Measurements from ENCODE around the gene KIAA1328. TPM values are rescaled to one million over a fixed set of nuclear protein-coding genes. Genes with fewer than 3 reads are reported as not detected.

Gene KIAA1328
- total RNA-seq, 1 donor from 2014 or later = 1.9 TPM

DNA sequence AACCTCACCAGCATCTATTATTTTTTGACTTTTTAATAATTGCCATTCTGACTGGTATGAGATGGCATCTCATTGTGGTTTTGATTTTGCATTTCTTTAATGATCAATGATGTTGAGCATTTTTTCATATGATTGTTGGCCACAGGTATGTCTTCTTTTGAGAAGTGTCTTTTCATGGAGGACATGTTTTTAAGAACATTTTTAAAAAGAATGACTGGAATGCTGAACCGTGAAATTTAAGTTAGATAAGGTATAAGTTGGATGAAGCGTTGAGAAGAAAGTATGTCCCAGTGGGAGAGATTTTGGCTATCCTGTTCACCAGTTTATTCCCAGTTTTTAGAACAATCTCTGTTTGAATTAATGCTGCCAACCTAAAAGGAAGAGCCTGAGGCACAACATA lies 370.8 kb downstream of the KIAA1328 start:
- ATAC-seq (no peak), DNase-seq (ENCODE audit: low spot score) (no peak)

DNA sequence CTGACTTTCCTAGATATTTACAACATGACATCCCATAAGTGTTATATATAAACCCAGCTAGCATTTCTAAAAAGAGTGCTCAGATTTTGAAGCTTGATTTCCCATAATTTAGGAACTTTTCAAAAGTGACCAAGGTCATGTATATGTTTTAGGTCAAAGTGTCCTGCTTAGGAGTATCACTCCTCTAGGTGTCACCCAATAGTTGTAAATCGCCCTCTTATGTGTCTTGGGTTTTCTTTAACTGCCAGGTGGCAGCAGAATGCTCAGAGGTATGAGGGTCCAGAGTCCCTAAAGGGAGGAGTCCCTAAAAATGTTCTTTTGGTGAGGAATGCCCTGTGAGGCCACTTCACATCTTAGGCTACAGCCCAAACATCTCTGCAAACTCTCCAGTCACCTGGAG lies 378.4 kb downstream of the KIAA1328 start:
- no peak for ATAC-seq
- DNase-seq (ENCODE audit: low spot score) = no peak

- no peak for ATAC-seq
- DNase-seq (ENCODE audit: low spot score) = no peak
These were observed 381.9 kb downstream of the KIAA1328 start for GRCh38 chr18:37210781-37211180.

DNA sequence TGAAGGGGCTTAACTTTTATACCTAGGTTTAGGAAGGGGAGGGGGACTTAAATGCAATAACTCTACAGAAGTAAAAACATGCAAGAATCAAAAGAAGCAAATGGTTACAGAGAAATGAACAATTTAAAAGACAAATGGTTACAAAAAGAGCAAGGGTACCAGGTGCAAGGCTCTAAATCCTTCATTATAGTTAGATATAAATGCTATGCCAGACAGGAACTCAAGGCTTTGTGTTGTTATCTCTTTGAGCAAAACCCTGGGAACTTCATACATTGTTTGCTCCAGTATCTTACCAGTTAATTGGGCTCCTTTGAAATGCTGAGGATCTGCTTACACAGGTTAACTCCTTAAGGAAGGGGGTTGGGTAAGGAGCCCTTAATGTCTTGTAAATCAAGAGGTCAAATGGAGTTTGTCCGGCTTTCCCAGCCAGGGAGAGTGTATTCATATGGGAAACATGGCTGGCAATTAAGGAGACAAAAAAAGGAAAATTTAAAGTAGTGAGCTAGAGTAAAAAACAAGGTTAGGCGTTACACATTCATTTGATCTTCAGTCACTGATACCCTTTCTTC lies 389.2 kb downstream of the KIAA1328 start:
- no peak for DNase-seq (ENCODE audit: low spot score)
- no peak for ATAC-seq

DNA sequence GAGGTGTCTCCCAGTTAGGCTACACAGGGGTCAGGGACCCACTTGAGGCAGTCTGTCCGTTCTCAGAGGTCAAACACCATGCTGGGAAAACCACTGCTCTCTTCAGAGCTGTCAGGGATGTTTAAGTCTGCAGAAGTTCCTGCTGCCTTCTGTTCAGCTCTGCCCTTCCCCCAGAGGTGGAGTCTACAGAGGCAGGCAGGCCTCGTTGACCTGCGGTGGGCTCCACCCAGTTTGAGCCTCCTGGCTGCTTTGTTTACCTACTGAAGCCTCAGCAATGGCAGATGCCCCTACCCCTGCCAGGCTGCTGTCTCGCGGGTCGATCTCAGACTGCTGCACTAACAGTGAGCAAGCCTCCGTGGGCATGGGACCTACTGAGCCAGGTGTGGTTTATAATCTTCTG lies 390.3 kb downstream of the KIAA1328 start:
- ATAC-seq (no peak), DNase-seq (ENCODE audit: low spot score) (no peak)

DNA sequence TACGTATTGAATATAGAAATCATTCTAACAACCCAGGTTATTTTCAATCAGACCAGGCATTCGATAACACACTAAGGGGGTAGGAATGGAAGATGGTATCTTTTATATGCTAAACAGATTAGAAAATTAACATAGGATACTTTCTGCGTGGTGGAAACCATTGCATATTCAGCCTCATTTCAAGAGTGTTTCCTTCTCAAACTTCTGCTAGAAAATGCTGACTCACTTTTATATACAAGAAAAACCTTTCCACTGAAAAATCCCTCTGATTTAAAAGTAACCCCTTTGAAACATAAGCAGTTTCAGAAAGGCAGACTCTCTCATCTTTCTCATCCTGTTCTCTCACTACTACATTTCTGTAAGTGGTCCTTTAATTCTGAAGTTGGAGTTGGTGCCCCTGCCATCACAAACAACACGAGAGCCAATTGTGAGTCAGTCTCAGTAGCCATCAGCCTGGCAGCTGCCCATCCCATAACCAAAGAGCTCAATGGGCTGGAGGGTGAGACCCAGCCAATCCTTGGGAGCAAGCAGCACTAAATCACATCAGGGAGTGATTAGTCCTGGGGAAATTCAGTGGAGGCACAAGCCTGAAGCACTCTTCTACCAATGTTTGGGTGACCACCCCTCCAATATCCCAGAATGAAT lies 393.5 kb downstream of the KIAA1328 start:
- no peak for ATAC-seq
- no peak for DNase-seq (ENCODE audit: low spot score)

- ATAC-seq = no peak
- DNase-seq (ENCODE audit: low spot score) = no peak
These were observed 394.1 kb downstream of the KIAA1328 start for GRCh38 chr18:37222999-37223378.

- no peak for DNase-seq (ENCODE audit: low spot score)
- ATAC-seq = no peak
These were observed 396.4 kb downstream of the KIAA1328 start for GRCh38 chr18:37225279-37225678.

DNA sequence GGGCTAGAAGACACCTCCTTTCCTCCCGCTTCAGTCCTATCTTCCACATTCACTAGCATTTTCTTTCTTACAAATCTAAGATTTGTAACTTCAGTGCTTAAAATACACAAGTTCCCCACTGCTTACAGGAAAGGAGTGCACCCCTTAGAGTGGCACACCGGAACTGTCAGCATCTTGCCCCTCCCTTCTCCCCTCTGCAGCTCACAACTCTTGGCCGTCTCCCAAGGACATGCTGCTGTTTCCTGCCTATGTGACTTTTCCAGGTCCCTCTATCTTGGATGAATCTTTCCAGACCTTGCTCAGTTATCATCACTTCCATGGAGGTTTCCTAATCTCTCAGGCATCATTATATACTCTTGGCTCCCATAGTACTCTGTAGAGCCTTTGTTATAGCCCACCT lies 401.8 kb downstream of the KIAA1328 start:
- DNase-seq (ENCODE audit: low spot score) (no peak), ATAC-seq (no peak)

- DNase-seq (ENCODE audit: low spot score) (no peak), ATAC-seq (no peak)
These were observed 402.3 kb downstream of the KIAA1328 start for GRCh38 chr18:37231251-37231650.

DNA sequence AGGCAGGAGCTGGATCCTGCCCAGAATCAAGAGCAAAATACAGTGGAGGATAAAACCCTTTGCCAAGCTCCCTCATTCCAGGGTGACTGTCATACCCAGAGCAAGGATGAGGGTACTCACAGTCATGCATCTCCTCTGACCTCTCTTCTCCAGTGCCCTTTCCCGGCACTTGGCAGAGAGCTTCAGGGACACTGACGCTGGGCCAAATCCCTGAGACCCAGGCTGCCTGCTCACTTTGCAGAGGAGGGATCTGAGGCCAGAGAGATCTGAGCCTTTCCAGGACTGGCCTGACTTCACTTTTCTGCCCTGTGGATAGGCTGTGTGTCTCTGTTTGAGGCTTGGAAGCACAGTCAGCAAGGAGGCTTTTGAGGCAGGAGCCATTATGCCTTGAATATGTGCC lies 406.7 kb downstream of the KIAA1328 start:
- DNase-seq (ENCODE audit: low spot score) (no peak), ATAC-seq (no peak)

DNA sequence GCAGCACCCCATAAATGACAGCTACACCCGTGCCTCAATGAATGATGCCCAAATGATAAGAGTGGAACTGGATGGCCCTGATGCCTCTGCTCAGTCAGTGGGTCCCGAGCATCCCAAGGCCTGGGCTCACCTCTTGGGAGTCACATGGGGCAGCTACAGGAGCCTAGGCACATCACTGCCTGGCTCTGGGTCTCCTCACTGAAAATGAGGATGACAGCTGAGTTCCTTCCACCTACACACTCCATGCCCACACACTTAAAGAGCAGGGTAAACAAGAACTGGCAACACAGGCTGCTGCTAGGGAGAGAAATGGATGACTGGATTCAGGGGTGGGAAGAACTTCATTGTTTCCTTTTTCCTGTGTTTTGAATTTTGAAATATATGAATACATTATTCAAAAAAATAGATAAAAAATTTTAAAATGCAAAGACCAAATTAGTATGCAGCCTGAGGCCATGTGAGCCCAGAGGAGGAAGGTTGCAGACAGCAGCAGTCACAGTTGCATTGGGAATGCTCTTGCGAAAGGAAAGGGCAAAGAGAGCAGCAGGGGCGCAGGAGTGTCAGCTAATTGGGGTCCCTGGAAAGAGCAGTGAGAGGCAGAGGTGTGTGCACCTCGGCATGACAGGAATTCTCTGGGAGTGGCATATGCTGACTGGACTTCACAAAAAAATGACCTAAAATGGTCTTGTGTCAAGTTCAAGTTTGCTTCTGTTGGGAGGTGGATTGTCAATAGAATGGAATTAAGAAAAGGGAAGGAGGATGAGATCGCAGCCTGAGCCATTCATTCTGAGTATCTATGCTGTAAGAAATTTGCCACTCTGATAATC lies 409.6 kb downstream of the KIAA1328 start:
- ATAC-seq (no peak), DNase-seq (ENCODE audit: low spot score) (no peak)

DNA sequence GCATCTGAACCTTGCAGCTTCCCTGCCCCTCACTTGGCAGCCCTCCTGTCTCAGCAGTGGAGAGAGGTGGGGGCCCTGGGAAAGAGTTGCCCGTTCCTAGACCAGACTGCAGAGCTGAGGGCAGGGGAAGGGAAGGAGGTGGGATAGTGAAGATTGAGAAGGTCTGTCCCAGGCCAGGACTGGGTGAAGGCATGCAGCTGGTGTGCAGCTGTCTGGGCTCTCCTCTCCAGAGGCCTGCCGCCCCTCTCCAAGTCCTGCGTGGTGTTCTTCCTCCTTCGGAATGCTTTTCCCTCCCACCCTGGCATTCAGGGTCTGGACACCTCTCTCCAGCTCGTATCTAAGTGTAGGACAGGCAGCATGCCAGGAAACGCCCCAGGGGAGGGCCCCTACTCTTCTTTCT lies 413.2 kb downstream of the KIAA1328 start:
- no peak for DNase-seq (ENCODE audit: low spot score)

GRCh38 chr18:37242826-37243560 lies 414.1 kb downstream of the KIAA1328 start:
- DNase-seq (ENCODE audit: low spot score) = no peak
- ATAC-seq = no peak

More for the DNA sequence above, 413.2 kb downstream of the KIAA1328 start:
- no peak for ATAC-seq

DNA sequence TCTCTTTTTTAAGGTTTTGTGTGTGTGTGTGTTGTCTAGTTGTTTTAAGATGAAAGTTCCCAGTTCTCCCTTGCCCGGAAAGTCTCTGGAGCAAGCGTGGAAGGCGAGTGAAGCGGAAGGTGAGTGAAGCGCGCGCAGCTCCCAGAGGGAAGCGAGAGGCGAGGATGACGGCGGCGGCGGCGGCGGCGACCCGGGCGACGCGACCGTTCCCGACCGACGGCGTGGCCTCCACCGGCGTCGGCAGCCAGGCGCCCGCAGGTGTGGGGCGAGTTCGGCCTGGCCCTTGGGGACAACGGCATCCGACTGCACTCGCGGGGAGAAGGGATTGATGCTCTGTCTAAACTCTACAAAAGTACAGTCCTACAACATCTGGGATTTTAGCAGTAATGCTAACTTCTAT lies 414.8 kb downstream of the KIAA1328 start:
- no peak for ATAC-seq
- DNase-seq (ENCODE audit: low spot score) = no peak

DNA sequence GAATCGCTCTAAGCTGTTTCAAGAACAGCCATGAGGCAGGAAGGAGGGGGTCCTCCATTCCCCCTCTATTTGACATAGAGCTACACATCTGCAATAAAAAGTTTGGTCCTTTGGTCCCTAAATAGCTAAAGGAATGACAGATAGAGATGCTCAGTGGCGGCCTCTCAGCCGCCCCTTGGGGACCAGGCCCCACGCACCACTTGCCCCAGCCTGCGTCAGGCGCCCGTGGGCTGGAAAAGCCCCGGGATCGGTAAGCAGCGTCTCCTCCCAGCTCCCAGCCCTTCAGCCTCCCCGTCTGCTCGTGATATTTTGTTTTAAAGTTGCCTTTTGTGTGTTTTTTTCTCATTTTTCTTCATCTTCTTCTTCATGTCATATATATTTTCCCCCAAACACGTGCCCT lies 415.7 kb downstream of the KIAA1328 start:
- ATAC-seq (no peak), DNase-seq (ENCODE audit: low spot score) (no peak)

DNA sequence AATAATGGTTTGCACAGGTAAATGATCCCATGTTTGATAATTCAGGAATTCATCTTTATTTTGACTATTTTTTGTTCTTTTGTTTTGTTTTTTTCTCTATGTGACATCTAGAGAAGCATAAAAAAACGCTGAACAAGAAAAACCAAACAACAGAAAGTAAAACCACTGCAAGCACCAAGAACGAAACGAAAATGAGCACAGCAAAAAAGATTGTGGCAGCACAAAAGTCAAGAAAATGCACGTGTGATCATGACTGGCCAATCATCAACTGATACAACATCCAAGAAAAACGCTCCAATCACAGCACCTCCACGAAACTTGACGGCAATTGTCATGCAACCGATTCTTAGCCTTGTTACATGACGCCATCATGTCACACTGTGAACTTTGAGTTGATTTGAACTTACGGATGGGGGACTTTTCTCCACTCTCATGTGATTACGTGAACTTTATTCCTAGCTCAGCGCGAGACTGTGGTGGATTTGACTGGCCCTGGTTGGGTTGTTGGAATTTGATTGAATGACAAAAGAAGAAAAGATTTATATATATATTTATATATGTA lies 417.9 kb downstream of the KIAA1328 start:
- DNase-seq (ENCODE audit: low spot score) (no peak), ATAC-seq (no peak)

GRCh38 chr18:37247497-37248161 lies 418.7 kb downstream of the KIAA1328 start:
- ATAC-seq (no peak), DNase-seq (ENCODE audit: low spot score) (no peak)

GRCh38 chr18:37248281-37248680 lies 419.4 kb downstream of the KIAA1328 start:
- ATAC-seq (no peak), DNase-seq (ENCODE audit: low spot score) (no peak)

DNA sequence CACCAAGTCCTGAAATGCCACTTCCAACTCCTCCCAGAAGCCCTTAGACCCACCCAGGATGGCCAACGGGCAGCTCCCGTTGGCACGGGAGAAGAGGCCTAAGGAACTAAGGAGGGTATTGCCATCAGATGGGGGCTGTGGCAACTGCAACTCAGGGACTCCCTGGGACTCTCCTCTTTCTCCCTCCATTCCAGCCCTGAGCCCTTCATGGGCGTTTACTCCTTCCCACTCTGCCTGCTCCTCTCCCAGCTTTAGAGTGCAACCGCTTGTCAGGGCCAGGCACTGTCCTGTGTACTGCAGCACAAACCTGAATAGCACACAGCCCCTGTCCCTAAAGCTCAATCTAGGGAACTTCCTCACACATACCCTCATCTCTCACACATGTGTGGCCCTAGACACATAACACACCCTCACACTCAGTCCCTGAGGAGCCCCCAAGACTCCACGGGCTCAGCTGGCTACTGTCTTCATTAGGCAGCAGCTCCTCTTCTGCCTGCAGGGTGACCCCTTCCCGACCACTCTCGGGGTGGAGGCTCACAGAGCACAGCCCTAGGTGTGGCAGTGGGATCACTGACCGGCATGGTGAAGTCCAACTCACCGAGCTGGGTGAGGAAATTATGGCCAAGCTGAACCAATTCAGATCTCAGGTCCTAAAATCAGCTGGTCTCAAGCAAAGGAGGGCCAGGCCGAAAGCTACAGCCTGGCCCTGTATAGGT lies 420.4 kb downstream of the KIAA1328 start:
- DNase-seq (ENCODE audit: low spot score) = no peak
- no peak for ATAC-seq
